NCI-H1417 treated with DMSO at 0.1 percent for 48 hours (cell line): ENCODE measurements around the gene MAPK6.

Experiments used
- DNase-seq: peaks from one replicate; lab custom pipeline; 2025; lab: John Stamatoyannopoulos, UW

Gene MAPK6

DNA sequence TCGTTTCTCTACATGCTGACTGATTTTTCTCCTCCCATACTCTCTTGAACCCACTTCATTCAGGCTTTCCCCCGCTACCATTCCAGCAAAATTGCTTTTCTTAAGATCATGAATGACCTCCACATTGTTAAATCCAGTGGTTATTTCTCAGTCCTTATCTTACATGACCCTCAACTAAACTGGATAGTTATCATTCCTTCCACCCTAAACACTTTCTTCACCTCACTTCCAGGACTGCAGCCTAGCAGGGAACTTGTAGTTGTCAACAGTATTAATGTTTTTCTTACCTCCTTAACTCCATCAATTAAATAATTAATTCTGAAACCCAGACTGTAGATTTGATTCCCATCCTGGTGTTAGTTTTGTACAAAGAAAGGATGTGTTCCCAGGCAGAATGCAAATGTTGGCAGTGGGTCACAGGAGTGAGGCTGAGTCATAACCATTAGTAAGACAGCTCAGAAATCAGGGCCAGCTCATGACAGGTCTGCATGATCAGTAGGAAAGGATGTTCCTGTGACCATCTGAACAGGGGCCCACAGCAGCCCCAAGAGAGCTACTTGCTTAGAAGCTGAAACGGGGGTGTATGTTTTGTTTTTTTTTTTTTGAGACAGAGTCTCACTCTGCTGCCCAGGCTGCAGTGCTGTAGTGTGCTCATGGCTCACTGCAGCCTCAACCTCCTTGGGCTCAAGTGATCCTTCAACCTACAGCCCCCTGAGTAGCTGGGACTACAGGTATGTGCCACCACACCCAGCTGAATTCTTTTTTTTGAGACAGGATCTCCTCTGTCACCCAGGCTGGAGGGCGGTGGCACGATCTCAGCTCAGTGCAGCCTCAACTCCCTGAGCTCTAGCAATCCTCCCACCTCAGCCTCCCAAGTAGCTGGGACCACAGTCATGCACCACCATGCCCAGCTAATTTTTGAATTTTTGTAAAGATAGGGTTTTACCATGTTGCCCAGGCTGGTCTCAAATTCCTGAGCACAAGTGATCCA is 84.5 kb downstream of the MAPK6 start:
- no peak for DNase-seq

DNA sequence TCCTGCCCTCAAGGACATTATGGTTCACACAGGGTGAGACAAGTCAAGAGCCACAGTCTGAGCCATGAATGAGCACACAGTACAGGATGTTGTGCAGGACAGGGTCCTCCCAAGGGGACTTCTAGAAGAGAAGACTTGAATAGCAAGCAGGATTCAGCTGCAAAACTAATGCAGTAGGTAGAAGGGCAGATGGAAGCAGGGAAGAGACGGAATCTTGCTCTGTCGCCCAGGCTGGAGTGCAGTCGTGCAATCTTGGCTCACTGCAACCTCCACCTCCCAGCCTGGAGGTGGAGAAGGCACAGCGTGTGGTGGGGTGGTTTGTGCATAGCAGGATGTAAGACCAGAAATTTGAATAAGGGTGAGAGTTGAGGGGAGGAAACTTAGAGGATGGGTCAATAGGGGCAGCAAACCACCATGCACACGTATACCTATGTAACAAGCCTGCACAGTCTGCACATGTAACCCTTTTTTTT is 85.5 kb downstream of the MAPK6 start:
- no peak for DNase-seq

DNA sequence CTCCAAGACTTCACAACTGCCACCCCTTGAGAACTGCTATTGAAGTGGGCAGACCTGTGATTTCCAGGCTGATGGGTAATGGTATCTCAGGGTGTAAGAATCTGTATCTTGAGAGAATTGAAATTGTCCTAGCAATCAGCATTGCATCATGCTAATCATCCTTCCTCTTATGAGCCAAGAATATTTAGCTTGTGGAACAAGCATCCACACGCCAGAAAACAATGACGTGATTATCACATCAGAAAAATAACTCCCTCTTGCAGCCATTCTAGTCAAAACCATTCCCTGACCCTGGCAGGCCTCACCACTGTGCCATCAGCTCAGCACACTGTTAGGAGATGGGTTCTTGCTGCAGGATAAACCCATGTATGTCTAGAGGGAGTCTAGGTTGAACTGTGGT is 86.8 kb downstream of the MAPK6 start:
- no peak for DNase-seq

DNA sequence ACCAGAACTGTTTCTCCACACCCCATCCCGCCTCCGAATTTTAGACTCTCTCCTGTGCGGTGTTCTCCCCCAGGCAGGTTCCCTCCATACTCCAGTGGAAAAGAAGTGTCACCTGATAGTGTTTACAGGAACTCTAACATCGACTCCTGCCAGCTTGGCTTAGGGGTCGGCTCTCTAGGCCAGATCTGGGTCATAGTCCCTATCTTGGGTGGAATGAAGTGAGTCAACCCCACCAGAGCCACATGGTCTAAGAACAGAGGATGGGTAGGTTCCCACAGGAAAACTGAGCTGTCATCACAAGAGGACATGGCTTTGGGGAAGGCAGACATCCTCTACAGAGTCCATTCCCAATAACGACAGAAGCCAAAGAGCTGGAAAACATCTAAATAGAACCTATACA is 87.6 kb downstream of the MAPK6 start:
- DNase-seq, result no peak

DNA sequence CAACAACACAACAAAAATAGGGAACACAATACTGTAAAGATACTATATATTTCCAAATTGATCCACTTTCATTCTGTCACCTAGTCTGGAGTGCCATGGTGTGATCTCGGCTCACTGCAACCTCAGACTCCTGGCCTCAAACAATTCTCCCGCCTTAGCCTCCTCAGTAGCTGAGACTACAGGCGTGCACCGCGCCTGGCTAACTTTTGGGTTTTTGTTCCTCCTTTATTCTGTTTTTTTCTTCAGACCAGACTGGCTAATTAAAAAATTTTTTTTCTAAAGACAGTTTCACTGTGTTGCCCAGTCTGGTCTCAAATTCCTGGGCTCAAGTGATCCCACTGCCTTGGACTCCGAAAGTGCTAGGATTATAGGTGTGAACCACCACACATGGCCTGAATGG is 88.2 kb downstream of the MAPK6 start:
- DNase-seq, result no peak

DNA sequence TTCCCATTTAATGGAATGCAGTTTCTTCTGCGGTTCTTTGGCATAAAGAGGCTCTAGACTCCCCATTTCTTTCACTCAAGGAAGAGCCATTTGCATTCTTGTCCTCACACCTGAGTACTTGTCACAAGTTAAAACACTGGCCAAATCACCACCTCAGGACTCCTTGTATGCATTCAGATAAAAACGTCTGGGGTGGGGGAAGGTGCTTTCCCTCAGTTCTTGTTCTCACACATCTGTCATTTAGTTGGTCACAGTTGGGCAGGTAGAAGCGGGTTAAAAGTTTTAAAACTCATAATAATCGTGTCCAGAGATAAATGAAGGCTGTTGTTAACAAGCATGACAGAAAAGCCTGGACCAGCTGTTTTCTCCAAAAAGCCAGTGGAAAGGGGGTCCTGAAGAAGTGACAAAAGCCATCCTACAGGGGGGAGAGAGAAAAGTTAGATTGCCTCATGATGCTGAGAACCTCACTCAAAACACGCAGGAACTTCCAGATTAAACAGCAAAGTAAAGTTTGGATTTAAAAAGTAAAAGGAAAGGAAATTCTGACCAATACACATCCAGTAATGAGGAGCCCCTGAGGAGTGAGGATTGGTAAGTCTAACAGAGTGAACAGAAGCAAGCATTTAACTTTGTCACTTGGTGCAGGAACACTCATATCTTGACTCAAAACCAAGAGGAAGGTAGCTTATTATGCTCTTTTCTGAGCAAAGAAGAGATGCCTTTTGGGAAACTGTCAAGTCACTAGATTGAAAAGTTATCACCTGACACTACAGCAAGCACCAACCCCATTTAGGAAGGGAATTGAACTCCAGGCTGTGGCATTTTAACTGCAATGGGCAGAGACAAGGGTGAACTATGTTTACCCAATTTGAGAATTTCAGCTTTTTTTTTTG is 90.8 kb downstream of the MAPK6 start:
- no peak for DNase-seq

DNA sequence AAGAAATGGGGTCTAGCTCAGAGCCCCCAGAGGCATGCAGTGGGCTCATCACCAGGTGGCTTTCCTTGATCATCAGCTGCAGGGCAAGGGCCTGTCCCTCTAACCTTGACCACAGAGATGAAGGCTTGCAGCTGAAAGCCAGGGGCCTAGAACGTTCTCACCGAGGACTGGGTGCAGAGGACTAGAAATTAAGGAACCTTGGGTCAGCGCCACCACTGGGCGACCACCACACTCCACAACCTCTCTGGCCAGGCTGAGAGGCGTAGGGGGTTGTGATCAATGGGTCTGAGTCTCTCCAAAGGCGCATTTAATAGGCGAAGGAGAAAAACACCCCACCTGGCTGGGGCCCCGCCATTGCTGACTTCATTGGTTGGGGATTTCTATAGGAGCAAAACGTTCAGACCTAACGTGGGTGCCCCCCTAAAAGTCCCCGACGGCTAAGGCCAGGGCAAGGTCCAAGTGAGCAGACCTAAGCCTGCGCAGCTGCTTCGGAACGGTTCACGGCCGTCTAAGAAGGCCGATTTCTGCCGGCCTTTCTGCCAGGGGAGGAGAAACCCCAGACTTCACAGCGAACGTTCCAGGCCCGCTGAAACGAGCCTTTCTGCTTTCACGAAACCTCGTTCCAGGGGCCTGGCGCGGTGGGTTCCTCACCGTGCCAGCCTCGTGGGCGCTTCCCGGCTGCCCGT is 92.6 kb downstream of the MAPK6 start:
- DNase-seq, result no peak

DNA sequence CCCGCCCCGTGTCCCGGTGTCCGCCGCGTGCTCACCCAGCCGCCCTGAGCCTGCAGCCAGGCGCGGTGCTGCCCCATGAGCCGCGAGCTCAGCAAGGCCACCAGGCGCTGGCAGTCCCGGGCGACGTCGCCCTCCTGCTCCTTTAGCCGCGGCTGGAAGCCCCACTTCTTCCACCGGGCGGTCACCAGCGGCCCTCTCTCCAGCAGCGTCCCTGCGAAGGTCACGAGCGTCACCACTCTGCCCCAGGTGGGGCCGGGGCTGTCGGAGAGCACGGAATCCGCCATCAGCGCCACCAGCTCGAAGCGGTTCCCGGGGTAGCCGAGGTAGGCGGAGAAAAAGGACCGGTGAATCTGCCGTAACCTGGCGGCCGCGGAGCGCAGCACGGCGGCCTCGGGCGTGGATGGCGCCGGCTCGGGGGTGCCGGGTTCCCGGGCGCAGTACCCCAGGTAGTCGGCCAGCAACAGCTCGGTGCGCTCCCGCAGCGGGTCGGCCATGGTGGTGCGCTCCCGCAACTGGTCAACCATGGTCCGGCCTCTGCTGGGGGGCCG is 93.3 kb downstream of the MAPK6 start:
- no peak for DNase-seq

DNA sequence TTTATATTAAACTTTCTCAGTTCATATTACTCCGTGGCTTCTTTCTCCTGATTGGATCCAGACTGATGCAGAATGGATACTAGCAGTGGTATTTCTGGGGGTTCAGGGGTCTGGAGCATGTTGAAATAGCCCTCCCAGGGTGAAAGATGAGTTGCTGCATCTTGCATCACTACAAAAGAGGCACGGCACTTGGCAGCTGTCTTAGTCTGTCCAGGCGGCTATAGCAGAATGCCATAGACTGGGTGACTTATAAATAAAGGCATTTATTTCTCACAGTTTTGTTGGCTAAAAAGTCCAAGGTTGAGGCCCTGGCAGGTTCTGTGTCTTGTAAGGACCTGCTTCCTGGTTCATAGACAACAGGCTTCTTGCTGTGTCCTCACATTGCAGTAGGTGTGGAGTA is 94.2 kb downstream of the MAPK6 start:
- DNase-seq, result no peak

DNA sequence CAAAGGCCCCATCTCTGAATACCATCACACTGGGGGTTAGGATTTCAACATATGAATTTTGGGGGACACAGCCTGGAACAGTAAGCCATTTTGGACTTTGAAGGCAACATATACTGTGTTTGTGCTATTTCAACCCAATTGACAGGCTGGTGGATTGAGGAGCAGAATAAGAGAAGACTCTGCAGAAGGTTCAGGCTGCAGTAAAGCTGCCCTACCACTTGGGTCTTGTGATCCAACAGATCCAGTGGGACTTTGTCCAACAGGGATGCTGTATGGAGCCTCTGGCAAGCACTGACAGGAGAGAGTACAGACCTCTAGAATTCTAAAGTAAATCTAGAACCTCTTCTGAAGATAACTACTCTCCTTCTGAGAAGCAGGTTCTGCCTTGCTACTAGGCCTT is 94.7 kb downstream of the MAPK6 start:
- DNase-seq, result no peak

DNA sequence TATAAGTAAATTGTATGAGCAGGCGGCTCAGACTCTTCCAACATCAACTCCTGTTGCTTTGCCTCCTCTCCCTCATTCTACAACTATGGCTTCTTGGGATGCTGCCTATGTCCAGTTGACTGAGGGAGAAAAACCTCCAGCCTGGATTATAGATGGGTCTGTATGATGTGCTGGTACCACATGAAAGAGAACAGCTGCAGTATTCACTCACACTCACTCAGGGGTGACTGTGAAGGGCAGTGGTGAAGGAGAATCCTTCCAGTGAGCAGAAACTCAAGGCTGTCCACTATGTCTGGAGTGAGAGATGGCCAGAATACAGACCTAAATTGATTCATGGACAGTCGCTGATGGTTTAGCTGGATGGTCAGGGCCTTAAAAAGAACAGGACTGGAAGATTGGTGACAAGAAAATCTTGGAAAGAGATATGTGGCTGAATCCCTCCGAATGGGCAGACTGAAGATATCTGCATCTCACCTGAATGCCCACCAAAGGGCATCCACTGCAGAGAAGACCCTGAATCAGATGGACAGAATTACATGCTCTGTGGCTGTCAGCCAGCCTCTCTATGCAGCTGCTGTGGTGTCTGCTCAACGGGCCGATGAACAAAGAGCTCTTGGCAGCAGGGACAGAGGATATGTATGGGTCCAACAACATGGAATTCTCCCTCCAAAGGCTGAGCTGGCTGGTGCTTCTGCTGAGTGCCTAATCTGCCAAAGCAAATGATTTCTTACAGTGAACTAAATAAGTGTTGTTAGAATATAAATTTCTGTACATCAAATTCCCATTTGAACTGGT is 95.4 kb downstream of the MAPK6 start:
- no peak for DNase-seq

DNA sequence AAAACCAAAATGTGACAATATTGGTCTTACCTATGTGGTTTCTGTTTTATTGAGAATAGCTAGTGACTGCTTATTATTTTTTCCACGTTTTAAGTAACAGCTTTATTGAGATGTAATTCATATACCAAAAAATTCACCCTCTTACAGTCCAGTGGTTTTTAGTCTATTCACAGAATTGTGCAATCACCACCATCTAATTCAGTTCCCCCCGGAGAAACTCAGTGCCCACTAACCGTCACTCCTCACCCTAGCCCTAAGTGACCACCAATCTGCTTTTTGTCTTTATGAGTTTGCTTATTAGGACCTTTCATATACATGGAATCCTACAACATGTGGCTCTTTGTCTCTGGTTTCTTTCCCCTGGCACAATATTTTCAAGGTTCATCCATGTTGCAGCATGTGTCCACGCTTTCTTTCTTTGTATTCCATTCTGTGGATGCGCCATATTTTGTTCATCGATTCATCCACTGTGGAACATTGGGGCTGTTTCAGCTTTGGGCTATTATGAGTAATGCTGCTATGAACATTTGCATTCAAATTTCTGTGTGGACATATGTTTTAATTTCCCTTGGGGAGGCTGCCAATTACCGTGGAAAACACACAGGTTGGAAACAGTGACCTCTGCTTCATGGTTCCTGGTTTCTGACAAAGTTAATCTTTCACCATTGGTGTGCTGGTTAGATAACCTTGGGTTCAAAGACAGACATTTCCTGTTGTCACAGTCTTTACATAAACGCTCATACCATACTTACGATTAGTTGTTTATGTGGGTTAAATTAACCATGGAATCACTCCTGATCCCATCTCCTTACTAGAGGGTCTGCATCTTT is 96.8 kb downstream of the MAPK6 start:
- no peak for DNase-seq
